ENCODE results near the gene NUP58. TPM values are rescaled to one million over a fixed set of nuclear protein-coding genes. Genes with fewer than 3 reads are reported as not detected.

NUP58 gene
- total and polyA plus RNA-seq, 4 donors = 6.5 to 43.3 (median 16.0) TPM

- WGBS = 78% methylated on average over 4 of the region's 4 CpGs
- H3K27ac ChIP-seq (ENCODE audit: low read depth in 1 of 2, low read length in 2 of 2) = no peak overlapping the region
- H3K27me3 ChIP-seq (ENCODE audit: control insufficient read depth in 4 of 4, insufficient read depth in 4 of 4, low read length in 3 of 4) = no peaks in the 10 kb centered on the region
- DNase-seq (ENCODE audit: low spot score) = no peak
- H3K4me1 ChIP-seq (ENCODE audit: control insufficient read depth in 4 of 4, insufficient read depth in 4 of 4, low read length in 3 of 4) = no peaks in the 10 kb centered on the region
- TF ChIP-seq REST (IDR thresholded peaks at IDR 0.05) = no peak
- no peak for TF ChIP-seq FOXA1 (IDR thresholded peaks at IDR 0.05)
- no peak for TF ChIP-seq FOXA2 (IDR thresholded peaks at IDR 0.05)
- TF ChIP-seq YY1 (IDR thresholded peaks at IDR 0.05) = no peak
- no peak overlapping the region for H3K4me3 ChIP-seq (ENCODE audit: low read depth in 1 of 3, low read length in 3 of 3)
- H3K9ac ChIP-seq (ENCODE audit: low read depth in 1 of 2, low read length in 2 of 2) = no peak overlapping the region
- H3K9me3 ChIP-seq (ENCODE audit: control insufficient read depth in 4 of 4, low read length in 3 of 4) = no peaks in the 10 kb centered on the region
- H3K36me3 ChIP-seq (ENCODE audit: control insufficient read depth in 4 of 4, insufficient read depth in 3 of 4, low read depth in 1 of 4, low read length in 3 of 4) = no peaks in the 10 kb centered on the region
Measured at GRCh38 chr13:25352806-25353205, 51.4 kb downstream of the NUP58 start.

GRCh38 chr13:25353344-25353743 is 51.9 kb downstream of the NUP58 start:
- 85% methylated on average over 4 of the region's 4 CpGs for WGBS
- DNase-seq (ENCODE audit: low spot score) = no peak
- Histone ChIP-seq H3K27ac (ENCODE audit: low read depth in 1 of 2, low read length in 2 of 2) (no peak overlapping the region), H3K36me3 (ENCODE audit: control insufficient read depth in 4 of 4, insufficient read depth in 3 of 4, low read depth in 1 of 4, low read length in 3 of 4) (no peaks in the 10 kb centered on the region), H3K4me3 (ENCODE audit: low read depth in 1 of 3, low read length in 3 of 3) (no peak overlapping the region), H3K9me3 (ENCODE audit: control insufficient read depth in 4 of 4, low read length in 3 of 4) (no peaks in the 10 kb centered on the region), H3K9ac (ENCODE audit: low read depth in 1 of 2, low read length in 2 of 2) (no peak overlapping the region), H3K4me1 (ENCODE audit: control insufficient read depth in 4 of 4, insufficient read depth in 4 of 4, low read length in 3 of 4) (no peaks in the 10 kb centered on the region), H3K27me3 (ENCODE audit: control insufficient read depth in 4 of 4, insufficient read depth in 4 of 4, low read length in 3 of 4) (no peaks in the 10 kb centered on the region)
- TF ChIP-seq RAD21 (IDR thresholded peaks at IDR 0.05) (no peak), GABPA (IDR thresholded peaks at IDR 0.05 in 1 of 2, conservative IDR thresholded peaks at IDR 0.05 in 1 of 2) (no peak), REST (IDR thresholded peaks at IDR 0.05) (no peak), FOXA2 (IDR thresholded peaks at IDR 0.05) (no peak), RXRA (IDR thresholded peaks at IDR 0.05) (no peak), CTCF (IDR thresholded peaks at IDR 0.05; ENCODE audit: low read depth, low read length, missing input control) (no peak), EGR1 (IDR thresholded peaks at IDR 0.05; ENCODE audit: low read depth in 2 of 2) (no peak), FOXA1 (IDR thresholded peaks at IDR 0.05) (no peak), TAF1 (conservative IDR thresholded peaks at IDR 0.05) (no peak), HNF4G (IDR thresholded peaks at IDR 0.05) (no peak), JUND (IDR thresholded peaks at IDR 0.05) (no peak), SP1 (IDR thresholded peaks at IDR 0.05) (no peak), HNF4A (conservative IDR thresholded peaks at IDR 0.05) (no peak), NR2F2 (IDR thresholded peaks at IDR 0.05) (no peak), ATF3 (IDR thresholded peaks at IDR 0.05) (no peak), ZBTB33 (IDR thresholded peaks at IDR 0.05) (no peak), MAX (IDR thresholded peaks at IDR 0.05) (no peak)
